IMR-90 (cell line): Measurements from ENCODE around the gene PPAN. TPM values are rescaled to one million over a fixed set of nuclear protein-coding genes. Genes with fewer than 3 reads are reported as not detected.
A peak's percentile ranks its signal among the peaks of the same experiment; 100 is the strongest.

Experiments used
- ATAC-seq: fragments of 200-7000 bp; cut with Tn5 transposase; 2 replicates; pipeline ENCODE4 v1.9.1; 2020; ENCODE audit warnings: low read depth, mild to moderate bottlenecking, moderate library complexity
- BruUV-seq: library from RNA; stranded (reverse); fragments of 400-500 nt; replicated peaks from 2 replicates; lab custom pipeline; 2021; lab: Mats Ljungman, UMichigan
- CTCF ChIA-PET: fragments of 300-600 bp; formaldehyde crosslinking; extraction: SDS; loops from one replicate; lab custom pipeline; 2021; ENCODE audit warnings: antibody characterized with exemption; lab: Yijun Ruan, JAX
- POLR2A ChIA-PET: fragments of 300-600 bp; sonication (Branson Sonifier 250); formaldehyde crosslinking; loops from one replicate; lab custom pipeline; 2022; ENCODE audit warnings: antibody characterized with exemption; ENCODE audit not compliant: unreplicated experiment; lab: Charles Lee
- DNase-seq: peaks from one replicate; pipeline ENCODE4 v3.0.0; 2013
- H2AFZ ChIP-seq: replicated peaks from 2 replicates; pipeline ENCODE3; 2013; ENCODE audit warnings: low read length, mild to moderate bottlenecking; ENCODE audit not compliant: poor library complexity
- H2AK5ac ChIP-seq: 2 replicates; pipeline ENCODE4 v1.6.1; 2013; ENCODE audit warnings: low read depth, low read length, inconsistent platforms
- H2AK9ac ChIP-seq: replicated peaks from 2 replicates; pipeline ENCODE3; 2013; ENCODE audit warnings: mild to moderate bottlenecking, low read depth, low read length, moderate library complexity; ENCODE audit not compliant: poor library complexity
- H2BK120ac ChIP-seq: 2 replicates; pipeline ENCODE4 v1.6.1; 2013; ENCODE audit warnings: low read depth, low read length, inconsistent platforms
- H2BK15ac ChIP-seq: 3 replicates; pipeline ENCODE4 v1.6.1; 2013; ENCODE audit warnings: low read depth, low read length, inconsistent platforms
- H2BK20ac ChIP-seq: 2 replicates; pipeline ENCODE4 v1.6.1; 2013; ENCODE audit warnings: low read depth, mild to moderate bottlenecking, inconsistent platforms, low read length, moderate library complexity
- H2BK5ac ChIP-seq: 2 replicates; pipeline ENCODE4 v1.6.1; 2013; ENCODE audit warnings: mild to moderate bottlenecking, low read depth, low read length, inconsistent platforms; ENCODE audit not compliant: poor library complexity, severe bottlenecking
- H3K14ac ChIP-seq: replicated peaks from 2 replicates; pipeline ENCODE4 v1.6.1; 2013; ENCODE audit warnings: low read depth, low read length, inconsistent platforms
- H3K18ac ChIP-seq: 2 replicates; pipeline ENCODE4 v1.6.1; 2013; ENCODE audit warnings: low read depth, low read length, control low read depth
- H3K23ac ChIP-seq: 2 replicates; pipeline ENCODE4 v1.6.1; 2013; ENCODE audit warnings: low read depth, low read length, inconsistent platforms
- H3K27ac ChIP-seq: 2 replicates; pipeline ENCODE4 v1.5.1; 2013; ENCODE audit warnings: mild to moderate bottlenecking, control low read depth, low read length; ENCODE audit not compliant: insufficient read depth
- H3K27me3 ChIP-seq: 2 replicates; pipeline ENCODE4 v1.6.1; 2013; ENCODE audit warnings: low read length; ENCODE audit not compliant: control insufficient read depth, insufficient read depth
- H3K36me3 ChIP-seq: 2 replicates; pipeline ENCODE4 v1.6.1; 2013; ENCODE audit warnings: low read length, mixed read lengths; ENCODE audit not compliant: control insufficient read depth, insufficient read depth
- H3K4ac ChIP-seq: 2 replicates; pipeline ENCODE4 v1.6.1; 2013; ENCODE audit warnings: low read depth, low read length, inconsistent platforms
- H3K4me1 ChIP-seq: 2 replicates; pipeline ENCODE4 v1.6.1; 2013; ENCODE audit warnings: low read length, mixed read lengths; ENCODE audit not compliant: control insufficient read depth, insufficient read depth
- H3K4me2 ChIP-seq: 2 replicates; pipeline ENCODE4 v1.6.1; 2013; ENCODE audit warnings: low read depth, mild to moderate bottlenecking, control low read depth, low read length, moderate library complexity
- H3K4me3 ChIP-seq: 2 replicates; pipeline ENCODE4 v1.5.1; 2013; ENCODE audit warnings: low read depth, mild to moderate bottlenecking, control low read depth, low read length, moderate library complexity; ENCODE audit not compliant: insufficient read depth
- H3K56ac ChIP-seq: 2 replicates; pipeline ENCODE4 v1.6.1; 2013; ENCODE audit warnings: low read length, inconsistent platforms; ENCODE audit not compliant: insufficient read depth; ENCODE audit errors: extremely low read depth
- H3K79me1 ChIP-seq, 2 experiments: 2 replicates each; pipeline ENCODE4 v1.6.1; 2013; ENCODE audit warnings: low read length in 2 of 2, inconsistent platforms in 1 of 2, low read depth in 1 of 2
- H3K9ac ChIP-seq: 2 replicates; pipeline ENCODE4 v1.6.1; 2013; ENCODE audit warnings: low read depth, low read length, control low read depth
- H3K9me1 ChIP-seq: 2 replicates; pipeline ENCODE4 v1.6.1; 2013; ENCODE audit warnings: low read length, inconsistent platforms; ENCODE audit not compliant: insufficient read depth
- H3K9me3 ChIP-seq: 2 replicates; pipeline ENCODE4 v1.6.1; 2013; ENCODE audit warnings: low read length; ENCODE audit not compliant: control insufficient read depth, insufficient read depth
- H4K20me1 ChIP-seq: 2 replicates; pipeline ENCODE4 v1.6.1; 2013; ENCODE audit warnings: low read length, inconsistent platforms; ENCODE audit not compliant: insufficient read depth
- H4K5ac ChIP-seq: 2 replicates; pipeline ENCODE4 v1.6.1; 2013; ENCODE audit warnings: mild to moderate bottlenecking, low read depth, low read length, control low read depth
- H4K8ac ChIP-seq, 2 experiments: 2 replicates each; pipeline ENCODE4 v1.6.1; 2013; ENCODE audit warnings: low read depth in 2 of 2, low read length in 2 of 2, control low read depth in 1 of 2, inconsistent platforms in 1 of 2
- H4K91ac ChIP-seq: 2 replicates; pipeline ENCODE4 v1.6.1; 2013; ENCODE audit warnings: low read depth, low read length, inconsistent platforms; ENCODE audit not compliant: insufficient read depth
- BHLHE40 ChIP-seq: fragments of 150-350 bp; IDR thresholded peaks from 2 replicates; pipeline ENCODE4 v1.6.1; 2016; ENCODE audit warnings: mild to moderate bottlenecking, low read depth, low read length
- CHD1 ChIP-seq: IDR thresholded peaks from 2 replicates; pipeline ENCODE4 v1.6.1; 2012; ENCODE audit warnings: low read depth, low read length, improper control_type of control experiment
- FOS ChIP-seq: fragments of 150-350 bp; IDR thresholded peaks from 2 replicates; pipeline ENCODE4 v1.6.1; 2016; ENCODE audit warnings: low read depth, low read length
- MAFK ChIP-seq: IDR thresholded peaks from 2 replicates; pipeline ENCODE4 v1.6.1; 2012; ENCODE audit warnings: low read depth, low read length, improper control_type of control experiment
- MAZ ChIP-seq: IDR thresholded peaks from 2 replicates; pipeline ENCODE4 v1.6.1; 2012; ENCODE audit warnings: low read depth, mild to moderate bottlenecking, low read length, improper control_type of control experiment, moderate library complexity, borderline replicate concordance
- MXI1 ChIP-seq: IDR thresholded peaks from 2 replicates; pipeline ENCODE4 v1.6.1; 2012; ENCODE audit warnings: low read depth, mild to moderate bottlenecking, low read length, moderate library complexity, borderline replicate concordance
- NFE2L2 ChIP-seq: fragments of 150-350 bp; IDR thresholded peaks from 2 replicates; pipeline ENCODE4 v1.6.1; 2016; ENCODE audit warnings: low read depth, mild to moderate bottlenecking, low read length
- RCOR1 ChIP-seq: IDR thresholded peaks from 2 replicates; pipeline ENCODE4 v1.6.1; 2012; ENCODE audit warnings: mild to moderate bottlenecking, low read length, improper control_type of control experiment; ENCODE audit not compliant: insufficient replicate concordance
- WGBS, 2 experiments: methylation state at CpG; one replicate each; pipeline versions ENCODE4 v1.1.5 to v1.1.7; 2013; ENCODE audit warnings: missing lambda C conversion rate in 2 of 2; ENCODE audit not compliant: insufficient read length in 1 of 2; ENCODE audit errors: extremely low coverage in 2 of 2; 5-methylcytosine and 5-hydroxymethylcytosine counted together
- dilution Hi-C: fragments of 300-500 bp; cut with HindIII; formaldehyde crosslinking; loops from one replicate; pipeline ENCODE4 v1.14.3; 2018; ENCODE audit warnings: low sequenced_read_pairs; ENCODE audit not compliant: unreplicated experiment
- in situ Hi-C: fragments of 300-500 bp; cut with MboI; formaldehyde crosslinking; loops from 3 replicates; pipeline ENCODE4 v1.14.3; 2019; ENCODE audit warnings: low sequenced_read_pairs, inconsistent platforms, mixed read lengths
- intact Hi-C: fragments of 100-400 bp; cut with micrococcal nuclease; formaldehyde crosslinking; loops from 2 replicates; pipeline ENCODE4 v1.10.0; 2022
- polyA plus RNA-seq, 3 experiments: library from polyadenylated mRNA; depleted of rRNA; stranded (reverse); fragments of >200 nt; gene quantifications; 2 replicates each; pipeline ENCODE4 v1.2.3, GENCODE V29; 2012; ENCODE audit warnings: low replicate concordance in 1 of 3
- total RNA-seq: library from RNA; depleted of rRNA; stranded (reverse); fragments of >200 nt; gene quantifications from 2 replicates; pipeline ENCODE4 v1.2.3, GENCODE V29; 2012
- TF ChIP-seq, protein P1 (sequence below): conservative IDR thresholded peaks from 2 replicates; pipeline ENCODE4 v1.5.1; 2012; ENCODE audit warnings: mild to moderate bottlenecking, low read depth, low read length, improper control_type of control experiment

PPAN gene
- total and polyA plus RNA-seq, 2 of the 4 experiments (the other 2 are of a cell fraction), result 24.0 to 41.6 TPM

GRCh38 chr19:10137751-10138682 lies 31.9 kb downstream of the PPAN start:
- Histone ChIP-seq H2AK9ac (no peak overlapping the region), H2BK120ac (no peak overlapping the region), H3K79me1 (peaks cover 6% of the 10 kb centered on the region in 2 experiments; a peak in 3 of 4 replicates), H3K36me3 (peaks cover 82% of the 10 kb centered on the region), H3K4me2 (no peak overlapping the region), H3K9ac (no peak overlapping the region), H3K4me1 (no peaks in the 10 kb centered on the region), H4K8ac (no peak overlapping the region), H3K9me3 (no peaks in the 10 kb centered on the region), H4K91ac (no peak overlapping the region), H3K9me1 (peaks cover 3% of the 10 kb centered on the region), H3K27ac (no peak overlapping the region), H3K14ac (no peak overlapping the region), H2AFZ (peak overlapping the region; percentile 48), H2BK5ac (no peak overlapping the region), H3K23ac (no peak overlapping the region), H2BK20ac (no peak overlapping the region), H3K4me3 (no peak overlapping the region), H3K56ac (no peak overlapping the region), H3K27me3 (no peaks in the 10 kb centered on the region), H2AK5ac (no peak overlapping the region), H3K18ac (no peak overlapping the region), H3K4ac (no peak overlapping the region), H4K5ac (no peak overlapping the region), H2BK15ac (no peak overlapping the region), H4K20me1 (no peaks in the 10 kb centered on the region; the same call in 1 of the 2 replicates)
- 97% methylated on average over 25 of the region's 38 CpGs; no CpG with 5 or more reads in 1 of the 2 experiments for WGBS, 2 experiments
- intact Hi-C loops, result no loop called here
- ChIA-PET POLR2A (no interaction called here), CTCF (no interaction called here)
- in situ Hi-C loops, result no loop called here
- no TSS peak for BruUV-seq
- dilution Hi-C loops, result no loop called here
- DNase-seq, result no peak
- no peak for ATAC-seq
- no peak for TF ChIP-seq MXI1
- no peak for TF ChIP-seq RCOR1
- TF ChIP-seq CHD1, result no peak
- no peak for TF ChIP-seq FOS
- TF ChIP-seq, protein P1, sequence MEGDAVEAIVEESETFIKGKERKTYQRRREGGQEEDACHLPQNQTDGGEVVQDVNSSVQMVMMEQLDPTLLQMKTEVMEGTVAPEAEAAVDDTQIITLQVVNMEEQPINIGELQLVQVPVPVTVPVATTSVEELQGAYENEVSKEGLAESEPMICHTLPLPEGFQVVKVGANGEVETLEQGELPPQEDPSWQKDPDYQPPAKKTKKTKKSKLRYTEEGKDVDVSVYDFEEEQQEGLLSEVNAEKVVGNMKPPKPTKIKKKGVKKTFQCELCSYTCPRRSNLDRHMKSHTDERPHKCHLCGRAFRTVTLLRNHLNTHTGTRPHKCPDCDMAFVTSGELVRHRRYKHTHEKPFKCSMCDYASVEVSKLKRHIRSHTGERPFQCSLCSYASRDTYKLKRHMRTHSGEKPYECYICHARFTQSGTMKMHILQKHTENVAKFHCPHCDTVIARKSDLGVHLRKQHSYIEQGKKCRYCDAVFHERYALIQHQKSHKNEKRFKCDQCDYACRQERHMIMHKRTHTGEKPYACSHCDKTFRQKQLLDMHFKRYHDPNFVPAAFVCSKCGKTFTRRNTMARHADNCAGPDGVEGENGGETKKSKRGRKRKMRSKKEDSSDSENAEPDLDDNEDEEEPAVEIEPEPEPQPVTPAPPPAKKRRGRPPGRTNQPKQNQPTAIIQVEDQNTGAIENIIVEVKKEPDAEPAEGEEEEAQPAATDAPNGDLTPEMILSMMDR, result no peak
- no peak for TF ChIP-seq MAZ
- TF ChIP-seq BHLHE40, result no peak
- no peak for TF ChIP-seq NFE2L2
- no peak for TF ChIP-seq MAFK
